Activated T-cell treated with anti-CD3 and anti-CD28 coated beads, Interleukin-2, amount 50 U/mL, for 72 hours (primary cell): ENCODE data around the gene CCDC80. TPM values are rescaled to one million over a fixed set of nuclear protein-coding genes. Genes with fewer than 3 reads are reported as not detected.
"Not testable (repeated sequence)": the region's sequence is repeated elsewhere in the genome, so short reads cannot be mapped to it uniquely, and the experiment has no call there.

ENCODE experiments used
- ATAC-seq, 2 donors: fragments of 150-1000 bp; cut with Tn5 transposase; replicated peaks in 1 of 2; 2 replicates each; pipeline ENCODE4 v1.10.0; 2021; ENCODE audit warnings: moderate library complexity in 2 of 2, mild to moderate bottlenecking in 1 of 2
- DNase-seq, 2 donors: peaks; one replicate each; pipeline ENCODE4 v3.0.0; 2021 to 2022; ENCODE audit warnings: mixed read lengths in 1 of 2
- H3K27ac Mint-ChIP-seq: one replicate; pipeline ENCODE4 v1.8.0; 2022; ENCODE audit warnings: mild to moderate bottlenecking, moderate library complexity, mixed read lengths
- H3K27me3 Mint-ChIP-seq: one replicate; pipeline ENCODE4 v1.8.0; 2022; ENCODE audit warnings: low read depth, mixed read lengths
- H3K36me3 Mint-ChIP-seq, 2 donors: one replicate each; pipeline ENCODE4 v1.8.0; 2022; ENCODE audit warnings: mixed read lengths in 2 of 2, mild to moderate bottlenecking in 1 of 2; ENCODE audit not compliant: insufficient read depth in 2 of 2
- H3K4me1 Mint-ChIP-seq: one replicate; pipeline ENCODE4 v1.8.0; 2022; ENCODE audit warnings: low read depth, mixed read lengths
- H3K4me3 Mint-ChIP-seq, 2 donors: one replicate each; pipeline ENCODE4 v1.8.0; 2022; ENCODE audit warnings: mild to moderate bottlenecking in 2 of 2, mixed read lengths in 2 of 2, moderate library complexity in 2 of 2
- H3K9me3 Mint-ChIP-seq, 2 donors: one replicate each; pipeline ENCODE4 v1.8.0; 2022; ENCODE audit warnings: mixed read lengths in 2 of 2
- total RNA-seq, 2 donors: library from RNA; stranded (reverse); gene quantifications; one replicate each; pipeline ENCODE4 v1.2.3, GENCODE V29; 2022

CCDC80 gene
- total RNA-seq, 2 donors from 2014 or later = not detected

- Mint-ChIP-seq H3K9me3 (peaks cover 1 to 2% of the 10 kb centered on the region in 2 donors), H3K27ac (no peak overlapping the region), H3K27me3 (no peaks in the 10 kb centered on the region), H3K4me3 (no peak overlapping the region), H3K4me1 (no peaks in the 10 kb centered on the region), H3K36me3 (peaks cover 1 to 2% of the 10 kb centered on the region in 2 donors)
- DNase-seq (no peak), ATAC-seq (no peak)
Measured at GRCh38 chr3:112593258-112593657, 47.7 kb downstream of the CCDC80 start.

DNA sequence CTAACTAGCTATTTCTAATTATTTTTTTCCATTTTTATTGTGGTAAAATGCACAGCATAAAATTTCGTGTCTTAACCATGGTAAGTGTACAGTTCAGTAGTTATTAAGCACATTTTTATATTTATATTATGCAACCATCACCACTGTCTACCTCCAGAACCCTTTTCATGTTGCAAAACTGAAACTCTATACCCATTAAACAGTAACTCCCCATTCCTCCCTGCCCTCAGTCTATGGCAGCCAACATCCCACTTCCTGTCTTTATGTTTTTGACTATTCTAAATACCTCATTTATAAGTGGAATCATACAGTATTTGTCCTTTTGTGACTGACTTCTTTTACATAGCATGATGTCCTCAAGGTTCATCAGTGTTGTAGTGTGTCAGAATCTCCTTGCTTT, 53.6 kb downstream of the CCDC80 start:
- ATAC-seq = no peak

GRCh38 chr3:112585782-112586181, 55.2 kb downstream of the CCDC80 start:
- Mint-ChIP-seq H3K27me3 (no peaks in the 10 kb centered on the region), H3K27ac (no peak overlapping the region), H3K9me3 (no peaks in the 10 kb centered on the region), H3K4me1 (peaks cover 10% of the 10 kb centered on the region), H3K36me3 (peaks cover 4 to 10% of the 10 kb centered on the region in 2 donors), H3K4me3 (no peak overlapping the region)
- no peak for DNase-seq
- no peak for ATAC-seq

More for the DNA sequence above, 53.6 kb downstream of the CCDC80 start:
- H3K4me3 Mint-ChIP-seq = no peak overlapping the region
- peaks cover 0 to under 1% of the 10 kb centered on the region in 2 donors for H3K9me3 Mint-ChIP-seq
- peaks cover 4 to 10% of the 10 kb centered on the region in 2 donors for H3K36me3 Mint-ChIP-seq
- no peak for DNase-seq
- H3K27ac Mint-ChIP-seq = no peak overlapping the region
- H3K27me3 Mint-ChIP-seq = no peaks in the 10 kb centered on the region
- peaks cover 6% of the 10 kb centered on the region for H3K4me1 Mint-ChIP-seq

- ATAC-seq (no peak), DNase-seq (no peak)
- no peaks in the 10 kb centered on the region for H3K27me3 Mint-ChIP-seq
- H3K4me1 Mint-ChIP-seq = peaks cover 10% of the 10 kb centered on the region
- H3K4me3 Mint-ChIP-seq = no peak overlapping the region
- no peaks in the 10 kb centered on the region for H3K9me3 Mint-ChIP-seq
- peaks cover 4 to 10% of the 10 kb centered on the region in 2 donors for H3K36me3 Mint-ChIP-seq
- no peak overlapping the region for H3K27ac Mint-ChIP-seq
Measured at GRCh38 chr3:112583105-112583504, 57.8 kb downstream of the CCDC80 start.

DNA sequence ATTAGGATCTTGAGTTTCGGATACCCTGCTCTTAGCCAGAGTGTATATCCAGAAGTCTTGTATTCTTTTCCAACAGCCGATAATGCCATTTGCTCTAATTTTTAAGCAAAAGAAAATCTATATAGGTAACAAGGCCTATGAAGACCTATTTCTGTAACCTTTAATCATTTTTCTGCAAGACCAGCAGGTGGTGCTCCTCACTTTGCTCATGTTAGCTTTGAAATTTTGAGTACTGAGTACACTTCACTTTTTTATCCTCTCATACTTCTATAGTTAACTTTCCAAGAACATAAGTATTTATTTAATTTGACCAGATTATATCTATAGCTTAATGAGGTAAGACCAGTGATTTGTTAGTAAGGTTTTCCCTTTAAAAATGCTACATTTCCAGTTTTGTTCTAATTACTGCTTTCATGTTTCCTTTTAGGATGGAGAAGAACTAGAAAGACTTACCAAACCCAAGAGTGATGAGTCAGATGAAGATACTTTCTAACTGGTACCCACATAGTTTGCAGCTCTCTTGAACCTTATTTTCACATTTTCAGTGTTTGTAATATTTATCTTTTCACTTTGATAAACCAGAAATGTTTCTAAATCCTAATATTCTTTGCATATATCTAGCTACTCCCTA, 58.6 kb downstream of the CCDC80 start:
- Mint-ChIP-seq H3K27me3 (no peaks in the 10 kb centered on the region), H3K36me3 (peaks cover 3 to 10% of the 10 kb centered on the region in 2 donors), H3K4me1 (peaks cover 10% of the 10 kb centered on the region), H3K27ac (peak overlapping the region; percentile 1), H3K4me3 (no peak overlapping the region), H3K9me3 (no peaks in the 10 kb centered on the region)
- ATAC-seq = peak; percentile 34 to 53
- DNase-seq = peak in 1 of 2 donors; percentile 11

- Mint-ChIP-seq H3K4me3 (no peak overlapping the region), H3K36me3 (peaks cover 2 to 3% of the 10 kb centered on the region in 2 donors), H3K27me3 (no peaks in the 10 kb centered on the region), H3K9me3 (no peaks in the 10 kb centered on the region), H3K27ac (peak overlapping the region; percentile 42), H3K4me1 (peaks cover 10% of the 10 kb centered on the region)
- no peak for ATAC-seq
- DNase-seq = no peak
Measured at GRCh38 chr3:112579697-112580096, 61.2 kb downstream of the CCDC80 start.

DNA sequence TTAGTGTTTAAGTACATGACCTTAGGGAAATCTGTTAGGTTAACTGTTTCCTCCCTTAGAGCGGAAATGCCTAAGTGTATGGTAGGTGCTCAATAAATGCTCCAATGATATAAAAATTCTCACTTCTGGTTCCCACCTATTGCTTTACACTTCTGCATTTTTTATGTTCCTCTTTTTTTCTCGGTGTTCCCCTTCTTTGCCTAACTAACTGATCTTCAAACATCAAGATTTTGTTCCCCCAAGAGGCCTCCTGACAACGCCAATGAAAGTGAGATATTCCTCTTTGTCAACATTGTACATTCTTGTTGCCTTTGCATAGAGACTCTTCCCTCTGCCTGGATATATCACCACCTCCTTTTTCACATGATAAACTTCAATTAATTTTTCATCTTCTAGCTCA, 61.7 kb downstream of the CCDC80 start:
- no peak overlapping the region for H3K27ac Mint-ChIP-seq
- H3K4me1 Mint-ChIP-seq = peaks cover 10% of the 10 kb centered on the region
- H3K36me3 Mint-ChIP-seq = peaks cover 2 to 4% of the 10 kb centered on the region in 2 donors

DNA sequence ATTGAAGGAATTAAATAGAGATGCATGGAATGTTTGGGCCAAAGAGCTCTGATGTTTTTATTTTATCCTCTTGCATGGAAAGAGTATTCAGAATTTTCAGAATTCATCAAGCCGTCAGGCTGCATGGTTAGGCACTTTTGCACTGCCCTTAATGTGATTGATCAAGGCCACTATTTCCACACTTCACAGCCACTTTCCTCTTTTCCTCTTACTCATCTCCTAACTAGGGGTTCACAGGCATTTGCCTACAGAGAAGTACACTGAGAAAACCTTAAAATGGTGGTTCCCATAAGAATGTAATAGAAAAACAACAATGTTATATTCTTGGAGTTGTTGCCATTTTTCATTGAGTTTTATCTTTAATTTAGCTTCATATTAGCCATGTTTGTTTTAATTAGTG, 68.2 kb downstream of the CCDC80 start:
- Mint-ChIP-seq H3K27me3 (no peaks in the 10 kb centered on the region), H3K4me3 (no peak overlapping the region), H3K9me3 (no peaks in the 10 kb centered on the region), H3K36me3 (peaks cover 4 to 21% of the 10 kb centered on the region in 2 donors), H3K27ac (no peak overlapping the region), H3K4me1 (peaks cover 4% of the 10 kb centered on the region)
- ATAC-seq (no peak), DNase-seq (no peak)

More for the DNA sequence above, 61.7 kb downstream of the CCDC80 start:
- H3K4me3 Mint-ChIP-seq = no peak overlapping the region
- H3K27me3 Mint-ChIP-seq = no peaks in the 10 kb centered on the region
- DNase-seq (no peak), ATAC-seq (no peak)
- H3K9me3 Mint-ChIP-seq = no peaks in the 10 kb centered on the region

GRCh38 chr3:112569265-112569664, 71.7 kb downstream of the CCDC80 start:
- peaks cover 7 to 33% of the 10 kb centered on the region in 2 donors for H3K36me3 Mint-ChIP-seq
- DNase-seq (no peak), ATAC-seq (no peak)
- H3K27ac Mint-ChIP-seq = no peak overlapping the region
- no peak overlapping the region for H3K4me3 Mint-ChIP-seq
- peaks cover 0 to 2% of the 10 kb centered on the region in 2 donors for H3K9me3 Mint-ChIP-seq
- no peaks in the 10 kb centered on the region for H3K27me3 Mint-ChIP-seq
- H3K4me1 Mint-ChIP-seq = peaks cover 15% of the 10 kb centered on the region

DNA sequence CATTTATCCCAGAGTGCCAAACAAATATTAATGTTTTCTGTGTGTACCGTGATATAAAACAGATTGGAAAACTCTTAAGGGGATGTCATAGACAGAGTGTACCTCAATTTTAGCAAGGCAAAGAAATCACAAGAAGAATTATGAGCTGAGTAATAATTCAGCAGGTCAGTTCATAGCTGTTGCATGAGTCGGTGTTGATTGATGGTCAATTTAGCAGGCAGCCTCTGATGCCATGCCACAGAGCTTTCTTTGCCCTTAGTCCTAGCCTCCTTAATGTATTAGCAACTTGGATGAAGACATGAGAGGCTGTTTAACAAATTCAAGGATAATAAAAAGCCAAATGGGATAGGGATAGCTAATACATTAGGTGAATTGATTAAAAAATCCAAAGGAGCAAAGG, 72.3 kb downstream of the CCDC80 start:
- Mint-ChIP-seq H3K4me3 (no peak overlapping the region), H3K27me3 (no peaks in the 10 kb centered on the region), H3K9me3 (peaks cover 0 to 2% of the 10 kb centered on the region in 2 donors), H3K4me1 (peaks cover 21% of the 10 kb centered on the region), H3K36me3 (peaks cover 6 to 31% of the 10 kb centered on the region in 2 donors), H3K27ac (no peak overlapping the region)
- ATAC-seq (no peak), DNase-seq (no peak)

DNA sequence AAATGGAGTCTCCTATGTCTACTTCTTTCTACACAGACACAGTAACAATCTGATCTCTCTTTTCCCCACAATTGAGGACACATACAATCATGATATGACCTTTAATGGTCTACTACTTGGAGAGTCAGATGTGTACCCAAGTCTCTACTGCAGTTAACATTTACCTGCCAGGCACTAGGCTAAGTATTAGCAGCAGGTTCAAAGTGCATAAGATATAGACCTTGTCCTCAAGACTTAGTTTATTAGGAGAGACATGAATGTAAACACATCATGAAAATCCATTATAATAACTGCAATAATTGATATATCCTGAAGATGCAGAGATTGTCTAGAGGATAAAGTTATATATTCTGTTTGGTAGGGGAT, 76.0 kb downstream of the CCDC80 start:
- Mint-ChIP-seq H3K36me3 (peaks cover 5 to 17% of the 10 kb centered on the region in 2 donors), H3K27ac (no peak overlapping the region), H3K27me3 (no peaks in the 10 kb centered on the region), H3K4me3 (no peak overlapping the region), H3K4me1 (peaks cover 35% of the 10 kb centered on the region), H3K9me3 (peaks cover 0 to 2% of the 10 kb centered on the region in 2 donors)
- DNase-seq (no peak), ATAC-seq (no peak)

- H3K4me3 Mint-ChIP-seq, H3K27me3 Mint-ChIP-seq, H3K9me3 Mint-ChIP-seq, H3K27ac Mint-ChIP-seq, DNase-seq, ATAC-seq: not testable (repeated sequence)
- H3K36me3 Mint-ChIP-seq = peaks cover 5 to 17% of the 10 kb centered on the region in 2 donors
- peaks cover 41% of the 10 kb centered on the region for H3K4me1 Mint-ChIP-seq
Measured at GRCh38 chr3:112564247-112564939, 76.5 kb downstream of the CCDC80 start.

DNA sequence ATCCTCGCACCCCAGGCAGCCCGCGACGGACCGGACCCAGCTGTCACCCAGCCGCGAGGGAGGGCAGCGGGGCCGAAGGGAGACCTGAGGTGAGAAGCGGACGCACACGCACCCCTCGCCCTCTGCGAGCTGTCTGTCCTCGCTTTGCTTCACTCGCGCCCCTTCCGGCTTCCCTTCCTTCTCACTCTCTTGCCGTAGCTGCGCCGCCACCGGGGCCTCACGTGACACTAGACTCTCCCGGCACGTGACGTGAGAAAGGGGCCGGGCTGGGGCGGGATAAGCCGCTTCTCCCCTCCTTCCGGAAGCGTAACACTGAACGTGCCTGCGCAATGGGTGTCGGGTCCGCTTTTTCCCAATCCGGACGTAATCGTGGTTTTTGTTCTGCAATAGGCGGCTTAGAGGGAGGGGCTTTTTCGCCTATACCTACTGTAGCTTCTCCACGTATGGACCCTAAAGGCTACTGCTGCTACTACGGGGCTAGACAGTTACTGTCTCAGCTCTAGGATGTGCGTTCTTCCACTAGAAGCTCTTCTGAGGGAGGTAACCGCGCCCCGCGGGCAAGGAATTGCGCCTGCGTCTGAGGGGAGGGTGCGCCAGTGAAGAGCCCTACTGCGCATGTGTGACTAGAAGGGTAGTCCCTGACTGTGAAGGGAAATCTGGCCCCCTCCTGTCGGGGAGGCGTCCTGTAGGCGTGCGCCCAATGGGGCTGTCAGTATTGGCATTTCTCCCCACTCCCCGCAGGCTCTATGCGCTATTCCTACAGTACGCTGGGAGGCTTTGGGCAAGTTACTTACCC, 79.0 kb downstream of the CCDC80 start, which contains the start of the genes ATG3 and SLC35A5:
TSS of gene ATG3 (minus strand) at position 229 of the 796 bp plus-strand sequence. CDS start 434 bp downstream, outside the sequence.
TSS of gene SLC35A5 (plus strand) at position 312 of the 796 bp plus-strand sequence. CDS start 1,359 bp downstream, outside the sequence.
- H3K9me3 Mint-ChIP-seq = peaks cover 0 to 2% of the 10 kb centered on the region in 2 donors
- ATAC-seq = peak; percentile 86 to 88
- no peaks in the 10 kb centered on the region for H3K27me3 Mint-ChIP-seq
- H3K4me1 Mint-ChIP-seq = peaks cover 55% of the 10 kb centered on the region
- H3K36me3 Mint-ChIP-seq = peaks cover 5 to 22% of the 10 kb centered on the region in 2 donors
- peak within 1 kb of the TSS; percentile 95 to 96 for H3K4me3 Mint-ChIP-seq
- peak; percentile 98 to 99 for DNase-seq
- peak within 1 kb of the TSS; percentile 98 for H3K27ac Mint-ChIP-seq
